ENCODE data around the gene STPG1. TPM values are rescaled to one million over a fixed set of nuclear protein-coding genes. Genes with fewer than 3 reads are reported as not detected.

The STPG1 gene
- total and polyA plus RNA-seq, 2 of the 13 experiments (the other 11 are each of a cell fraction or from before 2014, with no cell fraction given) = 3.4 to 4.3 TPM

DNA sequence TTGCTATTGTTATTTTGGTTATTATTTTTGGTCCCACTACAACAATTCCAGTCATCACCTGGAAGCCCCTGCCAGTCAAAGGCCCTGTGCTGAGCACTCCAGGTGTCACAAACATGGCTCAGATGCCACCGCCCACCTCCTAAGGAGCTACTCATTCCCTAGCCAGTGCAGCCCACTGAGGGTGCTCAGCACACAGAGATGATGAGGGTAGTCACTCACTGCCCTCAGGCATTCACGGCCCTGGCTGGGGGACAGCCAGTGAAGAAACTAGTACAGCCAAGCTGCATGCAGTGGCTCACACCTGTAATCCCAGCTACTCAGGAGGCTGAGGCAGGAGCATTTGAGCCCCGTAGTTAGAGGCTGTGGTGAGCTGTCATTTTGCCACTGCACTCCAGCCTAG is 44.3 kb upstream of the STPG1 start:
- Histone ChIP-seq H3K4me3 (replicated peaks in 1 of 3; ENCODE audit: insufficient read depth in 1 of 3, low read depth in 2 of 3, low read length in 3 of 3) (no peak overlapping the region), H3K4me2 (ENCODE audit: low read depth, low read length) (no peak overlapping the region), H3K4me1 (ENCODE audit: insufficient read depth, low read length) (no peaks in the 10 kb centered on the region), H2AFZ (ENCODE audit: low read length) (no peak overlapping the region), H3K36me3 (replicated peaks in 1 of 2; ENCODE audit: control insufficient read depth in 1 of 2, insufficient read depth in 2 of 2, low read length in 2 of 2) (peaks cover 0 to 6% of the 10 kb centered on the region in 2 experiments; a peak in 2 of 5 replicates), H3K27ac (ENCODE audit: extremely low read length, insufficient read depth, low read length) (no peak overlapping the region), H3K27me3 (ENCODE audit: control insufficient read depth in 1 of 2, insufficient read depth in 2 of 2, low read length in 2 of 2) (no peaks in the 10 kb centered on the region), H3K9me3 (ENCODE audit: low read length) (no peaks in the 10 kb centered on the region), H3K9ac (ENCODE audit: insufficient read depth, low read depth, low read length) (no peak overlapping the region), H4K20me1 (ENCODE audit: insufficient read depth, low read length) (no peaks in the 10 kb centered on the region), H3K79me2 (ENCODE audit: insufficient read depth, low read length) (no peaks in the 10 kb centered on the region)
- intact Hi-C loops (cut with micrococcal nuclease; ENCODE audit: unreplicated experiment) = no loop called here
- 91% methylated on average over 3 of the region's 3 CpGs for WGBS (ENCODE audit: low lambda C conversion rate)
- FAIRE-seq (no peak), ATAC-seq (no peak), DNase-seq (ENCODE audit: low spot score) (no peak)
- CTCF ChIA-PET (ENCODE audit: low intra/inter-chr PET ratio, low total read pairs) = no interaction called here
- TF ChIP-seq FOSL1 (CRISPR knock-in tag; IDR thresholded peaks at IDR 0.05; ENCODE audit: borderline replicate concordance) = no peak
- no peak for TF ChIP-seq ZNF644 (CRISPR knock-in tag; IDR thresholded peaks at IDR 0.05; ENCODE audit: low read depth)
- TF ChIP-seq, protein P1, sequence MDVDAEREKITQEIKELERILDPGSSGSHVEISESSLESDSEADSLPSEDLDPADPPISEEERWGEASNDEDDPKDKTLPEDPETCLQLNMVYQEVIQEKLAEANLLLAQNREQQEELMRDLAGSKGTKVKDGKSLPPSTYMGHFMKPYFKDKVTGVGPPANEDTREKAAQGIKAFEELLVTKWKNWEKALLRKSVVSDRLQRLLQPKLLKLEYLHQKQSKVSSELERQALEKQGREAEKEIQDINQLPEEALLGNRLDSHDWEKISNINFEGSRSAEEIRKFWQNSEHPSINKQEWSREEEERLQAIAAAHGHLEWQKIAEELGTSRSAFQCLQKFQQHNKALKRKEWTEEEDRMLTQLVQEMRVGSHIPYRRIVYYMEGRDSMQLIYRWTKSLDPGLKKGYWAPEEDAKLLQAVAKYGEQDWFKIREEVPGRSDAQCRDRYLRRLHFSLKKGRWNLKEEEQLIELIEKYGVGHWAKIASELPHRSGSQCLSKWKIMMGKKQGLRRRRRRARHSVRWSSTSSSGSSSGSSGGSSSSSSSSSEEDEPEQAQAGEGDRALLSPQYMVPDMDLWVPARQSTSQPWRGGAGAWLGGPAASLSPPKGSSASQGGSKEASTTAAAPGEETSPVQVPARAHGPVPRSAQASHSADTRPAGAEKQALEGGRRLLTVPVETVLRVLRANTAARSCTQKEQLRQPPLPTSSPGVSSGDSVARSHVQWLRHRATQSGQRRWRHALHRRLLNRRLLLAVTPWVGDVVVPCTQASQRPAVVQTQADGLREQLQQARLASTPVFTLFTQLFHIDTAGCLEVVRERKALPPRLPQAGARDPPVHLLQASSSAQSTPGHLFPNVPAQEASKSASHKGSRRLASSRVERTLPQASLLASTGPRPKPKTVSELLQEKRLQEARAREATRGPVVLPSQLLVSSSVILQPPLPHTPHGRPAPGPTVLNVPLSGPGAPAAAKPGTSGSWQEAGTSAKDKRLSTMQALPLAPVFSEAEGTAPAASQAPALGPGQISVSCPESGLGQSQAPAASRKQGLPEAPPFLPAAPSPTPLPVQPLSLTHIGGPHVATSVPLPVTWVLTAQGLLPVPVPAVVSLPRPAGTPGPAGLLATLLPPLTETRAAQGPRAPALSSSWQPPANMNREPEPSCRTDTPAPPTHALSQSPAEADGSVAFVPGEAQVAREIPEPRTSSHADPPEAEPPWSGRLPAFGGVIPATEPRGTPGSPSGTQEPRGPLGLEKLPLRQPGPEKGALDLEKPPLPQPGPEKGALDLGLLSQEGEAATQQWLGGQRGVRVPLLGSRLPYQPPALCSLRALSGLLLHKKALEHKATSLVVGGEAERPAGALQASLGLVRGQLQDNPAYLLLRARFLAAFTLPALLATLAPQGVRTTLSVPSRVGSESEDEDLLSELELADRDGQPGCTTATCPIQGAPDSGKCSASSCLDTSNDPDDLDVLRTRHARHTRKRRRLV (CRISPR knock-in tag; IDR thresholded peaks at IDR 0.05) = no peak
- TF ChIP-seq ZNF17 (CRISPR knock-in tag; IDR thresholded peaks at IDR 0.05) = no peak
- no peak for TF ChIP-seq ZNF703 (CRISPR knock-in tag; IDR thresholded peaks at IDR 0.05; ENCODE audit: borderline replicate concordance)
- TF ChIP-seq NCOA2 (CRISPR knock-in tag; IDR thresholded peaks at IDR 0.05) = no peak
- TF ChIP-seq XBP1 (CRISPR knock-in tag; IDR thresholded peaks at IDR 0.05) = no peak
- TF ChIP-seq CC2D1A (CRISPR knock-in tag; IDR thresholded peaks at IDR 0.05) = no peak
- TF ChIP-seq ZNF101 (CRISPR knock-in tag; IDR thresholded peaks at IDR 0.05; ENCODE audit: borderline replicate concordance, low read depth) = no peak
- TF ChIP-seq U2AF1 (optimal IDR thresholded peaks at IDR 0.05; ENCODE audit: low read depth, low read length) = no peak
- no peak for TF ChIP-seq ARHGAP35 (CRISPR knock-in tag; IDR thresholded peaks at IDR 0.05; ENCODE audit: borderline replicate concordance)
- TF ChIP-seq MIXL1 (CRISPR knock-in tag; IDR thresholded peaks at IDR 0.05) = no peak
- TF ChIP-seq, protein P2, sequence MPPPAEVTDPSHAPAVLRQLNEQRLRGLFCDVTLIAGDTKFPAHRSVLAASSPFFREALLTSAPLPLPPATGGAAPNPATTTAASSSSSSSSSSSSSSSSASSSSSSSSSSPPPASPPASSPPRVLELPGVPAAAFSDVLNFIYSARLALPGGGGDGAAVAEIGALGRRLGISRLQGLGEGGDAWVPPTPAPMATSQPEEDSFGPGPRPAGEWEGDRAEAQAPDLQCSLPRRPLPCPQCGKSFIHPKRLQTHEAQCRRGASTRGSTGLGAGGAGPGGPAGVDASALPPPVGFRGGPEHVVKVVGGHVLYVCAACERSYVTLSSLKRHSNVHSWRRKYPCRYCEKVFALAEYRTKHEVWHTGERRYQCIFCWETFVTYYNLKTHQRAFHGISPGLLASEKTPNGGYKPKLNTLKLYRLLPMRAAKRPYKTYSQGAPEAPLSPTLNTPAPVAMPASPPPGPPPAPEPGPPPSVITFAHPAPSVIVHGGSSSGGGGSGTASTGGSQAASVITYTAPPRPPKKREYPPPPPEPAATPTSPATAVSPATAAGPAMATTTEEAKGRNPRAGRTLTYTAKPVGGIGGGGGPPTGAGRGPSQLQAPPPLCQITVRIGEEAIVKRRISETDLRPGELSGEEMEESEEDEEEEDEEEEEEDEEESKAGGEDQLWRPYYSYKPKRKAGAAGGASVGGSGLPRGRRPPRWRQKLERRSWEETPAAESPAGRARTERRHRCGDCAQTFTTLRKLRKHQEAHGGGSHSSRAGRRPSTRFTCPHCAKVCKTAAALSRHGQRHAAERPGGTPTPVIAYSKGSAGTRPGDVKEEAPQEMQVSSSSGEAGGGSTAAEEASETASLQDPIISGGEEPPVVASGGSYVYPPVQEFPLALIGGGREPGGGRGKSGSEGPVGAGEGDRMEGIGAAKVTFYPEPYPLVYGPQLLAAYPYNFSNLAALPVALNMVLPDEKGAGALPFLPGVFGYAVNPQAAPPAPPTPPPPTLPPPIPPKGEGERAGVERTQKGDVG (CRISPR knock-in tag; IDR thresholded peaks at IDR 0.05; ENCODE audit: borderline replicate concordance) = no peak
- no peak for TF ChIP-seq ZNF24 (IDR thresholded peaks at IDR 0.05)
- TF ChIP-seq CHCHD3 (CRISPR knock-in tag; IDR thresholded peaks at IDR 0.05) = no peak
- no peak for TF ChIP-seq PHF5A (CRISPR knock-in tag; IDR thresholded peaks at IDR 0.05; ENCODE audit: low read depth, unreplicated experiment)
- TF ChIP-seq HDAC2 (CRISPR knock-in tag; IDR thresholded peaks at IDR 0.05) = no peak
- in situ Hi-C loops (cut with HindIII; ENCODE audit: extremely low pct_ligation_motif_present, low pct_unique_long_range_greater_than_20kb) = no loop called here
- no TSS peak for BruUV-seq (replicated peaks)
- POLR2A ChIA-PET = no interaction called here

All from HepG2 (cell line).